GM12872 (cell line): ENCODE measurements around the gene ZNF497.

Experiments used
- CTCF ChIP-seq: IDR thresholded peaks from 3 replicates; pipeline ENCODE4 v1.5.1; 2011; ENCODE audit warnings: low read depth, mild to moderate bottlenecking, low read length, moderate library complexity; ENCODE audit not compliant: insufficient read depth

The ZNF497 gene

DNA sequence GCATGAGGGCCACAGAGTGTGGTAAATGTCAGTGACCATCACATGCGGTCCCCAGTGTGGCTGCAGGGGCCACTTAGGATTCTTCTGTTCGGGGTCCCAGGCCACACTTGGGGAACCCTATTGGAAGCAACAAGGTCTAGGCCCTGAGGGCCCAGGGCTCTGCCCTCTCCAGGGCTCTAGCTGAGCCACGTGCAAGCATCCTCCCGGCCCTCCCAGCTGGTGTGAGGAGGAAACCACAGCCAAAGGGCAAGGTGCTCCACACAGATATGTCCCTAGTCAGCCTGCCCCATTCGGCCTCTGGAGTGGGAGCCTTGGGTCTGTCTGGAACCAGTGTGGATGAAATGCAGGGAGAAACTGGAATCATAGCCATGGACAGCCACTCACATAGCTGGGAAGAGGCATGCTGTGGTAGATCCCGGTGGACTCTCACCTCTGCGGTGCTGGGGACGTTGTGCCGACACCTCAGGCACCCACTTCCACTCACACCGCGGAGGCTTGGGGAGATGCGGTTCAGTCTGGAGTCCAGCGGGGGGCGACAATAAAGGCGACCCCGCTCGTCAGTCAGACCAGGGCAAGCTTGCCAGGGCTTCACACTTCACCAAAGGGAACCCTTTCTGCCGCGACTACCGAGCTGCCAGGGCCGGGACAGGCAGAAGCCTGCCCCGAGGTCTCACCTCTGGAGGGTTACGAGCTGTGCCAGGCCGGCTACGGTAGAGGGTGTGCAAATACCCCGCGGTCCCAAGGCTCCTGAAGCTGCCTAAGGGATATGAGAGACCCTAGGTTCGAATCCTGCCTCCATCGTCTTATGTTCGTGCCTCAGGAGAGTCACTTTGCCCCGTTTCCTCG lies 4.3 kb upstream of the ZNF497 start:
- no peak for TF ChIP-seq CTCF

- TF ChIP-seq CTCF, result no peak
Observed at GRCh38 chr19:58364146-58364545, 1.6 kb upstream of the ZNF497 start.

DNA sequence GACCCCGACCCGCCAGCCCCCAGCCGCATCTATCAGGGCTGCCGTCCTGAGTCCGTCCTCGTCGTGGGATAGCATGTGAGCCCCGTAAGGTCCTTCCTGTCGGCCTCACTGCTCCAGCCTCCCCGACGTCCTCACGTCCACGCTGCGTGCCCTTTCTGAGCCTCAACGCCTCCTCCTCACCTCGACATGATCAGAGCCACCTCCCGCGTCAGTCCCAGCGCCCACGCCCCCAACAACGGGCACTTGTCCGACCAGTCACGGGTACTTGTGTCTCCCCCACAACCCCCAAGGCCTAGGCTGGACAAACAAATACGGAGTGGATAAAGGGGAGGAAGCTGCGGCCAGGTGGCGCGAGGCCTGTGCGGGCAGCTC lies 665 bp downstream of the ZNF497 start:
- TF ChIP-seq CTCF, result no peak

DNA sequence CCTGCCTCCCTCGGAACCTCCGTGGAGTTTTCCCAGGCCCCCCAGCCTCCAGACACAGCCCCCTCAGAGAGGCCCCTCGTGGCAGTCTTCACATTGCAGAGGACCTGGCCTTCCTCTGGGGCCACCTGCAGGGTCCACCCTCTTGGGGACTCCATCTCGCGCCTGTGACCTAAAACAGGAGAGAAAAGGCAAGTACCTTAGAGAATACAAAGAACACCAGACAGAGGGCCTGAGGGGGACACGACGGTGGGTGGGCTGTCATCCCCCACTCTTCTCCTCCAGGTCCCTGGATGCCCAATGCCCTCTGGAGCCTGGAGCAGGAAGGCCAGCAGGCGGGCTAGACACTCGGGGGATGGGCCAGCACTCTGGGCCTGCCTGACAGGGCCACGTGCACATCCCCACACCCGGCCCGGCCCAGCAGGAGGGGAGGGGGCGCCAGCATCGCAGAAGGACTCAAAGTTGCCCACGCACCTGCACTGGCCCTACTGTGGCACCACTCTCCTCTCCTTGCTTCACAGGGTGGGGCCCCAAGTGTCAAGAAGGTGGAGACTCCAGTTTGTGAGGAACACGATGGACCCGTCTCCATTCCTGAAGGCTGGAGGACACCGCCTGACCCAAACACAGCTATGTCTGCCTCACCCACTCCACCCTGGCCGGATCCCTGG lies 4.9 kb downstream of the ZNF497 start:
- TF ChIP-seq CTCF, result no peak

DNA sequence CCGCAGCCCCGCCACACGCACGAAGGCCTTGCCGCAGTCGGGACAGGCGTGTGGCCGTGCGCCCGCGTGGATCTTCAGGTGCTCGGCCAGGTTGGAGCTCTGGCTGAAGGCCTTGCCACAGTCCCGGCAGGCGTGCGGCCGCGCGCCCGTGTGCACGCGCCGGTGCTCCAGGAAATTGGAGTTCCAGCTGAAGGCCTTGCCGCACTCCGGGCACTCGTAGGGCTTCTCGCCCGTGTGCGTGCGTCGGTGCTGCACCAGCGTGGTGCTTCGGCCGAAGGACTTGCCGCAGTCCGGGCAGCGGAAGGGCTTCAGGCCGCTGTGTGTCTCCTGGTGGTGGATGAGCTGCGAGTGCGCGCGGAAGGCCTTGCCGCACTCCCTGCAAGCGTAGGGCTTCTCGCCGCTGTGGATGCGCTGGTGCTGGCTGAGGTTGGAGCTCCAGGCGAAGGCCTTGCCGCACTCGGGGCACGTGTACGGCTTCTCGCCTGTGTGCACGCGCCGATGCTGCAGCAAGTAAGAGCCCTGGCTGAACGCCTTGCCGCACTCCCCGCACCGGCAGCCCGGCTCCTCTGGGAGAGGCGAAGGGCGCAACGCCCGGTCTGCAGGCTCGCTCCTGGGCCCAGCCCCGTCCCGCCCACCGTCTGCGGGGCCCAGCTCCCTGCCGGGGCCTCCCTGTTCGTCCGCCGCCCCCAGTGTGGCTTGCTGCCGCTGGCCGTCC lies 5.6 kb downstream of the ZNF497 start:
- no peak for TF ChIP-seq CTCF

GRCh38 chr19:58355908-58356765 lies 6.4 kb downstream of the ZNF497 start:
- TF ChIP-seq CTCF, result no peak
